Posterior vena cava (tissue), 2 donors: Measurements from ENCODE around the gene MTMR2. TPM values are rescaled to one million over a fixed set of nuclear protein-coding genes. Genes with fewer than 3 reads are reported as not detected.

Experiments used
- DNase-seq: peaks from one replicate; pipeline ENCODE4 v3.0.0-alpha.2; 2020; ENCODE audit warnings: low spot score
- intact Hi-C, 2 donors: fragments of 100-400 bp; cut with DNase I; formaldehyde crosslinking; loops; one replicate each; pipeline versions ENCODE4 v1.14.1 to v1.14.2; 2022 to 2023
- total RNA-seq, 2 donors: library from RNA; stranded (reverse); fragmentation: NEBNext Ultra II Directional; extraction: Animal tissue kit (Norgen Biotek cat#: 25700); gene quantifications; one replicate each; pipeline ENCODE4 v1.2.1, GENCODE V29; 2021
- donor health status: DM: yes; HTN: yes; CAD: no.
- donor health status: DM: yes; HTN: yes; CAD: no.

The MTMR2 gene
- total RNA-seq, 2 donors from 2014 or later, result 38.0 to 59.8 TPM

DNA sequence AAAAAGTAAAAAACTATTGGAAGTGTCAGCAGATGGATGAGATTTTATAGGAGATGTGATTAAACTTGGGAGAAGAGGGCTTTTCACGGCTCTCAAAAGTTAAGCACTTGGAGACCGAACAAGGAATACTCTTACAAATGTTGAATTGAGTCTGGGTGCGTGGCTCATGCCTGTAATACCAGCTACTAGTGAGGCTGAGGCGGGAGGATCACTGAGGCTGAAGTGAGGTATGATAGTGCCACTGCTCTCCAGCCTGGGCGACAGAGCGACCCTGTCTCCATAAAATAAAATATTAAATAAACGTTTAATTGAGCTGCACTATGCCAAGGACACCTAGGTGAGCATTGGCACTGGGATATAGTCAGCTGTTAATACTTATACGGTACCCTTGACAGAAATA is 131.7 kb downstream of the MTMR2 start:
- intact Hi-C loops, result no loop called here
- peak; percentile 56 for DNase-seq

- intact Hi-C loops, result no loop called here
Measured at GRCh38 chr11:95791709-95792033, 132.2 kb downstream of the MTMR2 start.

DNA sequence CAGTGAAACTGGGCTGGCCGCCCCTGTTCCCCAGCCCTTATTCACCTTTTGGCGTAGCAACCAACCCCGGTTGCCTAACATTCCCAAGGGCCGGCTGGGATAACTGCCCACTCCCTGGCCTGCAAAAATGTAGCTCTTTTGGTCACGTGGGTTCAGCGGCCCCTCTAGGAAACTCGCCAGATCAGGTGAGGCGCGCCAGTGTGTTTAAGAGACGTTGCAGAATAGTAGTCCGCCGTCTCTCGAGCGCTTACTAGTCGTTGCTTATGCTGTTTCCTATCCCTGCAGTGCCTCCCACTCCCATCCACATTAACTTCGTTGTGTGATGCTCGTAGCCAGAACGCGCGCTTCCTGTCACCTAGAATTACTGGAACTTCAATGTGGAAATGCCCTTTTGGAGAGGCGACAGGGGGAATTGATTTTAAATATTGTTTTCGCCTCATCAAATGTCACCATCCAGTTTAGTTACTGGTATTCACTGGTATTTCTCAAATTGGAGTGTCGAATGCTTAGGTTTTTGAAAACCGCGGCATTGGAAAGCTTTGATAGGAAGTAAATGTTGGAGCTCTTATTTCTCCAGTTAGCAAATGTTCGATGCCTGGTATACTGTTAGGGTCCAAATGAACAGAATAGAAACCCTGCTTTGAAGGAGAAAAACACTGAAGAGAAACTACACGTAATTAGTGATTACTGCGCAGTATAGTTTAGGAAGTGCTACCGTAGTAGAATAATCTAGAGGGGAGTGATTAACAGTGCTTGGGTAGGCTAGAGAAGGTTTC is 132.8 kb downstream of the MTMR2 start:
- peak; percentile 85 for DNase-seq
- intact Hi-C loops, result no loop called here

More at GRCh38 chr11:95791709-95792033, 132.2 kb downstream of the MTMR2 start:
- DNase-seq, result no peak

DNA sequence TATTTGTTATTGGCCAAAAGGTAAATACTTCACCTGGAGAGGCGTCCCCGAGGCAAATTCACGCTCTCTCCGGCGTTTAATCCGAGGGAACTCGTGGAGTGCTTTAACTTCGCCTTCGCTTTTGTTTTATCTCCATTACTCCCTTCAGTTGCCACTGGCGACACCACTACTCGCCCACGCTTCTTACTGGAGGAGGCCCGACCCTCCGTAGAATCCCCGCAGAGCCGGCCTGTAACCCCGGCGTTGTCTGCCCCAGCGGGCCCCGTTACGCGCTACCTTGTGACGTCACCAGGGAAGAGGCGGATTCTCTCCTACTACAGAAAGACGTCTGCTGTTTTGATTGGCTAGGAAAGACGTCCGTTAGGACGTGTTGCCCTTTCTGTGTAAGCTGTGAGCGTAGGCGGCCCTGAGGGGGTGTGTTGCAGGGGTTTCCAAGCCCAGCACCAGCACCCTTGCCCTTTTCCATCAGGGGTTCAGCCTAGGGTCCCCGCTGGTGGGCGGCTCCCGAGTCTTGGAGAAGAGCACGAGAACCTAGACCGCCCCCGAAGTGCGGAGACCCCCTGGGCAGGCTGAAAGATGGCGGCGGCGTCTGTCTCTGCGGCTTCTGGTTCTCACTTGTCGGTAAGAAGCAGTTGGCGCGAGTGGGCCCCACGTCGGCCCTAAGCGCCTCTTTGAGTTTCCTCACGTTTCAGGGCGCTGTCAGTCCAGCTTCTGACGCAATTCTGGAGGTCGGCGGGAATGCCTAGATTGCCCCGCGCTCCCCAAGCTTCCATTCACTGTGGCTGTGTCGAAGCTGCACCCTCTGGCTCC is 133.6 kb downstream of the MTMR2 start, which contains the start of gene CEP57:
Gene CEP57, plus strand, starts transcription at position 376 of the 810 bp plus-strand sequence. Its CDS starts 201 bp downstream, at position 577.
- intact Hi-C loops, result no loop called here
- peak; percentile 97 for DNase-seq

GRCh38 chr11:95789506-95790122 is 134.3 kb downstream of the MTMR2 start, which contains the start of gene FAM76B:
TSS of gene FAM76B (minus strand) at chr11:95789782. CDS start at chr11:95789478, 304 bp downstream.
- intact Hi-C loops, result loop anchor here in 1 of 2 donors (5.0 kb wide), 1 partner anchor 433 kb away; no protein-coding TSS in a partner anchor
- DNase-seq, result peak; percentile 99

DNA sequence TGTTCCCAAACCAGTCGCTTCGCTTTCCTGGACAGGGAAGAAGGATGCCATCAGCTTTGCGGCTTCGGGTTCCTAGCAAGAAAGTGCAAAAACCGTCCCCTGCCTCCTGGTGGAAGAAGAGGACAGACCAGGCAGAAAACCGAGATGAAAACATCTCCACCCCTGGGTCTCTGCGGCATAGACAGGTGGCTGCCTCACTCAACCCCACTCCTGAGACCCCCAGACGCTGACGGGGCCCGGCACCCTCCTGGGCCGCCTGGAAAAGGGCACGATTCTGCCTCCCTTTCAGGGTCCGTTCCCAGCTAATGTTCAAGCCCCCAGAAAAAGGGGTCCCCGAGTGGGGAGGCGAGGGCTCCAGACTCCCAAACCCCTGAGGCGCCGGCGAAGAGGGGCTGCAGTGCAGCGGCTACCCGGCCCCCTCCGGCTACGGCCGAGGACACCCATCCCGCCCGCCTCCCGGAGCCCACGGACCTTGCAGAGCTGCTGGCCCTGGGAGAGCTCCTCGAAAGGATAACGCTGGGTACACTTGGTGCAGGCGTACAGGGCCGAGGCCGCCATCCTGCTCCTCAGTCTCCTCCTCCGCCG is 134.9 kb downstream of the MTMR2 start:
- intact Hi-C loops, result loop anchor here in 1 of 2 donors (5.0 kb wide), 1 partner anchor 433 kb away; no protein-coding TSS in a partner anchor

More for the DNA sequence above, 134.9 kb downstream of the MTMR2 start:
- no peak for DNase-seq

Other genes starting within 250 kb of the MTMR2 start
- gene FAM76B, start 134.3 kb downstream of the MTMR2 start, total RNA-seq, result 10 to 100 TPM; 17.3 to 24.3 TPM
- gene CEP57, start 133.6 kb downstream of the MTMR2 start, total RNA-seq, result 10 to 100 TPM; 22.0 to 26.7 TPM